Gastroesophageal sphincter (tissue), 3 donors: ENCODE data around the gene NCL.

ENCODE experiments used
- CTCF ChIP-seq, 4 experiments: fragments of 200-600 bp in 2 of 4; fragments of 450-650 bp in 2 of 4; sonication (generic) in 1 of 4; IDR thresholded peaks; one replicate each; pipeline ENCODE4 v1.5.1; 2017 to 2019; ENCODE audit warnings: antibody characterized with exemption in 4 of 4, mild to moderate bottlenecking in 2 of 4, moderate library complexity in 2 of 4
- EP300 ChIP-seq: sonication (generic); formaldehyde crosslinking; IDR thresholded peaks from one replicate; pipeline ENCODE4 v1.6.1; 2017; ENCODE audit warnings: antibody characterized with exemption, mild to moderate bottlenecking
- POLR2A ChIP-seq, 2 donors: fragments of 450-650 bp; IDR thresholded peaks; one replicate each; pipeline ENCODE4 v1.6.1; 2017; ENCODE audit warnings: antibody characterized with exemption in 2 of 2, mild to moderate bottlenecking in 2 of 2, moderate library complexity in 1 of 2

- TF ChIP-seq CTCF (IDR thresholded peaks at IDR 0.05) (no peak), POLR2A (IDR thresholded peaks at IDR 0.05) (no peak), EP300 (no peak)
These were observed 38.3 kb upstream of the NCL start for GRCh38 chr2:231502596-231502995.
